ENCODE measurements around the gene PTPRD.
"Not testable (repeated sequence)": the region's sequence is repeated elsewhere in the genome, so short reads cannot be mapped to it uniquely, and the experiment has no call there.

Gene PTPRD

GRCh38 chr9:8697565-8697964, 1915.2 kb downstream of the PTPRD start:
- not testable (repeated sequence) for FAIRE-seq

DNA sequence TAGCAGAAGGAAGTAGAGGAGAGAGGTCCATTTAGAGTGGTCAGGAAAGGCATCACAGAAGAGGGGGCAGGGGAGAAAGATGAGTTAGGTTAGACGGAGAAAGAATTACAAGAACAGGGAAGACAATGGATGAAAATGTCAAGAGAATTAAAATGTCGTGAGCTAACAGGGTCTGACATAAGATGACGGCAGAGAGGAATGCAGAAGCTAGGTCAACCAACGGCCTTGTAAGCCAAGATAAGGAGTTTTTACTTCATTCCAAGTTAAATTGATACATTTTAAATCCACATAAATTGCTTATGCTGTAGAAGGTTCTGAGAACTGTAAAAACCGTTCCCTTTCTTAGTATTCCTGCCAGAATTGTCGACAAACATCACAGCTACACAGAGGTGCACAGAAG, 1916.3 kb downstream of the PTPRD start:
- FAIRE-seq: no peak

DNA sequence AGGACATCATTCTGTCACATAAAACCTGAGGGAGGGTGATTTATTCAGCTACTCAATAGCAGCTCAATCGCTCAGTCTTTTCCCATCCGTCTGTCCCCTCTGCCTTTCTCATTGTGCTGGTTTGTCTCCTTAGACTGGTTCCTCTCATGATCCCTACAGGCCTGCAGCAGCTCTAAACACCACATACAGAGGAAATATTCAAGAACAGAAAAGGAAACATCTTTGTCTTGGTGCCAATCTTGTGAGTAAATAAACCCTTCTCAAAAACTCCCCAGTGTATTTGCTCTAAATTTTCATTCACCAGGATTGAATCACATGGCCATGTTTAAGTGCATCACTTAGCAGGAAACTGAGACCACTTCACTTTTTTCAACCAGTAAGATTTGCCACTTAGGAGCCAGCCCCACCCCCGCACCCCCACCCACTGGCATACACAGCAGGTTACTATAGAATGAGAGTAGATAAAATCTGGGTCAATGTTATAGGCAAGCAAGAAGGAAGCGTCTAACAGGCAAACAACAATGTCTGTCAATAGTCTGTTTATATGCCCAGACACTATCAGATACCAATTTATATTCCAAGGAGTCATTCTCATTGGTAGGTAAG, 1917.7 kb downstream of the PTPRD start:
- no peak for FAIRE-seq

- FAIRE-seq: no peak
These were observed 1919.3 kb downstream of the PTPRD start for GRCh38 chr9:8693464-8693863.

DNA sequence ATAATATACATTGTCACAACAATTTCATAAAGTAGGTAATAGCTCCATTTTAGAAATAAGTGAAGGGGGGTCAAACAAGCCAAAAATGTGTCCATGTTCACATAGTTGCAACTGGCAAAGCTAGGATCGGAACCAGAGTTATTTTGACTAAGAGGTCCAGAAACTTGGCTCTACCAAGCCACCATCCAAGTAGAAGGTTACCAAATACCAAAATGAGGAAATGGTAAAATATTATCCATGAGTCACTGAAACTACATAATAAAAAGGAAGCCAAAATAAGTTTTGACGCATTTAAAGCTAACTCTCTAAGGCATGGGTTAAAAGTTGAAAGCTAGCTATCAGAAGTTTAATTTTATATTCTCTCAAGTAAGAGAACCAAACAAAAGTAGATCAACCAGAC, 1926.3 kb downstream of the PTPRD start:
- FAIRE-seq: no peak

- no peak for FAIRE-seq
These were observed 1927.0 kb downstream of the PTPRD start for GRCh38 chr9:8685825-8686224.

DNA sequence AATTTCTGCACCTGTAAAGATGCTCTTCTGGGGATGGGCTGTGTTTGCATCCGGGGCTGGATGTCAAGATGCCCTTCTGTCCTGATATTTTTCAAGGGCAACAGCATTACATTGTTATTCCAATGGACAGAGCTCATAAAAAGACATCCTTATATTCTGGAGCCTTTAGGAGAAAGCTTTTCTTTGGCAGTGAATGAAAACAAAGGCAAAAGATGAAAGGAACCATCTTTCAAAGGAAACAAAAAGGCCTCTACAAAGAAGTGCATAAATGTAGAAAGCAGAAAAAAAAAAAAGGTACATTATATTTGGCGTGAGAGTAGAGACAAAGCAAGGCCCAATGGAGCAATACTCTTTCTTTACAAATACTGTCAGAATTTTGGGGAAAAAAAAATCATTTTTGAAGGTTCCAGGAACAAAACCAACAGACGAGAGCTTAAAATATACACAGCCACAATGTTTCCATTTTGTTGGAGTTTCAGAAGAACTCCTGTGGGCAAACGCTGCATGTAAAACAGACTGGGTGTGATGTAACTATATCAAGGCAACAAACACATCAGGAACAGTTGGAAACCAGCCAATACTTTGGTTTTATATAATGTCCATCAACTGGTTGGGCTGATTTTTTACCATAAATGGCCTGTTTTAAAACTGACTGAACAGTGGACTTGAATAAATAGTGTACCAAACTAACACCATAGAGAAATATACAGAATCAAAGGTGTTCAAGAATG, 1927.7 kb downstream of the PTPRD start:
- no peak for FAIRE-seq

GRCh38 chr9:8683496-8683895, 1929.3 kb downstream of the PTPRD start:
- no peak for FAIRE-seq

- FAIRE-seq: no peak
These were observed 1932.1 kb downstream of the PTPRD start for GRCh38 chr9:8680658-8681057.

GRCh38 chr9:8680157-8680556, 1932.6 kb downstream of the PTPRD start:
- no peak for FAIRE-seq

GRCh38 chr9:8679371-8679822, 1933.4 kb downstream of the PTPRD start:
- no peak for FAIRE-seq

GRCh38 chr9:8677741-8678140, 1935.1 kb downstream of the PTPRD start:
- no peak for FAIRE-seq

DNA sequence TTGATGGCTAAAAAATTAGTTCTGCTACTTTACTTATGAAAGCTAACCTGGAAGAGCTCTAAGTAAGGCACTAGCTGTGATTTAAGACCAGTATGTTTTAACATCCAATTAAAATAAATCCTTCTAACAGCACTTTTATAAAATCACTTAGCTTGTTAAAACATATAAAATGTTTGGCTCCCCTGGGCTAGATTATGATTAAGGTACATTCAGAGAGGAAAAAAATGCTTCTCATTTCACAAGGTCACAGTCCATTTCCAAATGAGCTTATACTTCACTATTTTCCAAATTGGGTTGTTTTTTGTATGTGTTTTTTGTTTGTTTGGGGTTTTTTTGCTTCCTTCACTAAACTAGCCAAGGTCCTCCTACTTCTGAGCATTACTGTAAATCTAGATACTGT, 1938.3 kb downstream of the PTPRD start:
- FAIRE-seq: no peak

DNA sequence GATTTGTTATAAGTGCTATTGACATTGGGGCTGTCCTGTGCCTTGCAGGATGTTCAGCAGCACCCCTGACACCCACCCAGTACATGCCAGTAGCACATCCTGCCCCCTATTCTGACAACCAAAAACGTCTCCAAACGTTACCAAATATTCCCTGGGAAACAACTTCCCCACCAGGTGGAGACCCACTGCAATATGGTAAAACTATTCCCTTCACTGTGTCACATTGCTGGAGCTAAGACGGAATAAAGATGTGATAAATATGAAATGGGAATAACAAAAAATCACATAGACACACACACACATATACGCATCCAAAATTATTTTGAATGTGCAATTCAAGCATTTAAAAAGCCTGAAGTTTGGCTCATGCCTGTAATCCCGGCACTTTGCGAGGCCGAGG, 1939.0 kb downstream of the PTPRD start:
- FAIRE-seq: no peak

GRCh38 chr9:8670751-8671150, 1942.1 kb downstream of the PTPRD start:
- no peak for FAIRE-seq

GRCh38 chr9:8668751-8669150, 1944.1 kb downstream of the PTPRD start:
- FAIRE-seq: no peak

GRCh38 chr9:8668231-8668630, 1944.6 kb downstream of the PTPRD start:
- no peak for FAIRE-seq

- peak; percentile 91 for FAIRE-seq
These were observed 1946.7 kb downstream of the PTPRD start for GRCh38 chr9:8666060-8666459.

DNA sequence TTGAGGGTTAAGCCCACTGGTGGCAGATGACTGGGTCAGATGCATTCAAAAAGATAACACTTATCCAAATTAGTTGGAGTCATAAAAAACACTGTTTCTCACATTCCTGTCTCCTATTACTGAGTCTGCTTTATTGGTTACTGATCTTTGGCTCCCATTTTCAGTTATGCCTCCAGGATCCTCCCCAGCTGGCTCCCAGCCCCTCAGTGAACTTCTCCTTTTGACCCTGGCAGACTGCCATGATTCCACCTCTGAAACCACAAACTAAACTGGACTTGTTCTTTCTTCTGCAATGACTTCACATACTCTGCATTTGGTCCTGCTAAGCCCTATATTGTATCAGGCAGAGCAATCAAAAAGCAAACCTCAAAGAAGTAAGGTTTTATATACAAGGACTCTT, 1952.4 kb downstream of the PTPRD start:
- FAIRE-seq: no peak

- FAIRE-seq: no peak
These were observed 1953.7 kb downstream of the PTPRD start for GRCh38 chr9:8659108-8659507.

GRCh38 chr9:8655071-8655470, 1957.7 kb downstream of the PTPRD start:
- FAIRE-seq: no peak

- no peak for FAIRE-seq
These were observed 1958.9 kb downstream of the PTPRD start for GRCh38 chr9:8653855-8654254.

DNA sequence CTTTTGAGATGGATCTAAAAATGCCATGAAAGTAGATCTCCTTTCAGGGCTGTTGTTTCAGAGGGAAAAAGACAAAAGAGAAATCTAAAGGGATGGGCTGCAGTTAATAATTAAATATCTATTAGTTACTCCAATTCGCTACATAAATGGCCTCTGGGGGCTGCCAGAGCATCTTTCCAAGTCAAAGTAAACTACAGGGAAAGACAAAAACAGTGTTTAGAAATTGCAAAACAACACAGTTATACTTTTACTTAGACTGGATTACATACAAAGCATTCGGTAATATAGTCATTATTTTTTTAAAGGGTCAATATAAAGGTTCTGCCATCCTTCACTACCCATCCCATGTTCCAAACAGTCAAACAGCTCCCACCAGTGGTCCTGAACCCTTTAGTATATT, 1959.7 kb downstream of the PTPRD start:
- no peak for FAIRE-seq

GRCh38 chr9:8652255-8652654, 1960.5 kb downstream of the PTPRD start:
- no peak for FAIRE-seq

- no peak for FAIRE-seq
These were observed 1961.0 kb downstream of the PTPRD start for GRCh38 chr9:8651846-8652215.
